Activated CD4-positive, CD25-positive, alpha-beta regulatory T cell treated with anti-CD3 and anti-CD28 coated beads, Interleukin-2, amount 50 U/mL, for 16 hours (primary cell): Measurements from ENCODE around the gene OBP2B.
"Not testable (repeated sequence)": the region's sequence is repeated elsewhere in the genome, so short reads cannot be mapped to it uniquely, and the experiment has no call there.

ENCODE experiments used
- DNase-seq: peaks from one replicate; pipeline ENCODE4 v3.0.0-alpha.2; 2020; ENCODE audit warnings: low read depth, low spot score

Gene OBP2B, protein sequence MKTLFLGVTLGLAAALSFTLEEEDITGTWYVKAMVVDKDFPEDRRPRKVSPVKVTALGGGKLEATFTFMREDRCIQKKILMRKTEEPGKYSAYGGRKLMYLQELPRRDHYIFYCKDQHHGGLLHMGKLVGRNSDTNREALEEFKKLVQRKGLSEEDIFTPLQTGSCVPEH

DNA sequence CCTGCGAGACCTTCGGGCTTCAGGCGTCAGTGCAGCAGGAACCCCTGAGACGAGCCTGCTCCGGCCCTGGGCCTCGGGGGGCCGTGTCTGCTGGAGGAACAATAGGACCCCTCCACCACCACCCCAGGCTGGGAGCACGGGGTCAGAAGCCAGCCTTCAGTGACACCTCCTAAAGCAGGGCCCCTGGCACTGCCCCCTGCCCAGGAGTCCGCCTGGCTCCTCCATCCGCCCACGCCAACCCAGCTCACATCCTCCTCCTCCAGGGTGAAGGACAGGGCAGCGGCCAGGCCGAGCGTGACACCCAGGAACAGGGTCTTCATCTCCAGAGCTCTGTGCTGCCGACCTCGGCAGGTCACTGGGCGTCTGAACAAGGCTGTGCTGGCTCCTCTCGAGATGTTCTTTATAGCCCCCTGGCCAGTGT is at the start of gene OBP2B:
TSS of gene OBP2B (minus strand) at position 371 of the 421 bp plus-strand sequence. CDS start at position 320, 51 bp downstream.
- DNase-seq = not testable (repeated sequence)

DNA sequence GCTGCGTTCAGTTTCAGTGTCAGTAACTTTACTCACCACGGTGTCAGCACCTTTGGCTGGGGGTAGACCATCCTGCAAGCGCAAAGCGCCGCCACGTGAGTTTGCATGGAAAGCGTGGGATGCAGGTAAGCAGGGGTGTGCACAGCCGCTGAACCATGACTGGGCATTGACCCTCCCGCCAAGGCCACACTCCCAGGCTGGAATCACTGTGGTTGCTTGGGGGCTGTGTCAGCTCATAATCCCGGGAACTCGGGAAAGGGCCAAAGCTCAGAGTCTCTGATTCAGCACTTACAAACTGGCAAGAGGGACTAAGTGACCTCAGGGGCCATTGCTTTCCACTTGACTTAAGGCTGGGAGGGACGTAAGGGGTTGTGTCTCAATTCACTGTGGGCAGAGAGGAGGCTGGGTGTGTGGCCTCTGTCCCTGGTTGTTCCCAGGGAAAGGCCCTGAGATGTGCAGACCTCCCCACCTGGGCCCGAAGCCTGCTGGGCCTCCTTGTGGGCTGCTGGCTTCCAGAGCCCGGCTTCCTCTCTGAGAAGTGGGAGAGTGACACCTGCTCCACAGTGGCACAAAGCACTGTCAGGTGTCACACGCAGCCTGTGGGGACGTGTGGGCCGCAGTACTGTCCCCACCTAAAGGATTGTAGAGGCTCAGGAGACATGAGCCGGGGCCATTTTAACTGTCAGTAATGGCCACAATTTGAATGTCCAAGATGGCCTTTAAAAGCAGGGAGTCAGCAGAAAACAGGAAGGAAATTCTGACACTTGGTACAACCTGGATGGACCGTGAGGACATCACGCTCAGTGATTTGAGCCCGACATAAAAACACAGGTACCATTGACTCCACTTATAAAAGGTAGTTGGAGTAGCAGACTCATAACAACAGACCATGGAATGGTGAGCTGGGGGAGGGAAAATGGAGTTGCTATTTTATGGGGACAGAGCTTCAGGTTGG is 49.3 kb upstream of the OBP2B start:
- no peak for DNase-seq

DNA sequence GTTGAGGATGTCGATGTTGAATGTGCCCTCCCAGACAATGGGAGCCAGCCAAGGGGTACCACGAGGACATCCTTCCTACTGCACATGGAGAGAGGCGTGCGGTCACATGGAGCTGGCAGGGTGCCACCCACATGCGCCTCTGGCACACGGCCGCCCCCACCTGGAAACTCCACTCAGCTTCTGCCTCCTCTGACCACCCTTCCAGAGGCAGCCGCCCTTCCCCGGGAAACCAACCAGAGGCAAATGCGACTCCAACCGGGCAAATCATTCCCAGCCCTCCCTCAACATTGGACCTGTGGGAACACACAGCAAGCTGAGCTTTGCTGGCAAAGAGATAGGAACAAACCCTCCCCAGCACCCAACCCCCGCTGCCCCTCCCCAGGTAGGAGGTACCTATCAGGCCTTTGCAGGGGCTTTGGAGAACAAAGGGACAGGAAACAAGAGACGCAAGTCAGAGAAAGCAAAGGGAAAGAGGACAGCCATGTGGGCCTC is 48.5 kb upstream of the OBP2B start:
- no peak for DNase-seq

DNA sequence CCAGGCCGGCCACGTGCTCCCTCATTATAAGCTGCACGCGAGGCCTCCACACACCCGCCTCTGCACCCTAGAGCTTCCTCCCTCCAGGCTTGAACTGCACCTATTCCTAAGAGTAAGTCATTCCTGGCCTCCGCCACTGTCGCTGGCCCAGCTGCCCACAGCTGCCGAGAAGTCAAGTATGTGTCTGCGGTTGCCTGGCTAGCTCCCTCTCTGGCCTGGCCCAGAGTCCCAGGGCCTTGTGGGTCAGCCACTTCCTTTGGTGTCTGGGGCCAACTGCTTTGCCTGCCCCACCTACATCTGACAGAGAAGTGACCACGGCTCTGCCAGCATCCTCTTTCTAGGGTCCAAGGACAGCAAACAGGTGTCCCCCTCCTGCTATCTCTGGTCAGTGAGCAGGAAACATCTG is 47.6 kb upstream of the OBP2B start:
- no peak for DNase-seq

DNA sequence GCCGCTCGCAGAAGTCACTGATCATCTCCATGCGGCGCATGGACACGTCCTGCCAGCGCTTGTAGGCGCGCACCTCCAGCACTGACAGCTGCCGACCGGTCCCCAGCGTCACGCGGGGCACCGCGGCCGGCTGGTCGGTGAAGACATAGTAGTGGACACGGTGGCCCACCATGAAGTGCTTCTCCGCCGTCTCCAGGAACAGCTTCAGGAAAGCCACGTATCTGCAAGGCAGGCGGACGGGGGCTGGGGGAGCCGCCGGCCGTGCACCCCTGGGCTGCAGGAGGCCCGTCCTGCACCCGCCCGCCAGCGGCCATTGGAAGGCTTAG is 47.0 kb upstream of the OBP2B start:
- no peak for DNase-seq

DNA sequence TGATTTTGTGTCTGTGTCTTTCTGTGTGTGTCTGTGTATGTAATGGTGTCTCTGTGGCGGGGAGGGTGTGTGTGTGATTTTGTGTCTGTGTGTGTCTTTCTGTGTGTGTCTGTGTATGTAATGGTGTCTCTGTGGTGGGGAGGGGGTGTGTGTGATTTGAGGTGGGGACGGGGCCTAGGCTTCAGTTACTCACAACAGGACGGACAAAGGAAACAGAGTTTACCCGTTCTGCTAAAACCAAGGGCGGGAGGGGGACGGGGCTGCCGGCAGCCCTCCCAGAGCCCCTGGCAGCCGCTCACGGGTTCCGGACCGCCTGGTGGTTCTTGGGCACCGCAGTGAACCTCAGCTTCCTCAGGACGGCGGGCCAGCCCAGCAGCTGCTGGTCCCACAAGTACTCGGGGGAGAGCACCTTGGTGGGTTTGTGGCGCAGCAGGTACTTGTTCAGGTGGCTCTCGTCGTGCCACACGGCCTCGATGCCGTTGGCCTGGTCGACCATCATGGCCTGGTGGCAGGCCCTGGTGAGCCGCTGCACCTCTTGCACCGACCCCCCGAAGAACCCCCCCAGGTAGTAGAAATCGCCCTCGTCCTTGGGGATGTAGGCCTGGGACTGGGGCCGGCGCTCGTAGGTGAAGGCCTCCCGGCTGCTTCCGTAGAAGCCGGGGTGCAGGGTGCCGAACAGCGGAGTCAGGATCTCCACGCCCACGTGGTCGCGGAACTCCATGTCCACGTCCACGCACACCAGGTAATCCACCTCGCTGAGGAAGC is 46.5 kb upstream of the OBP2B start:
- no peak for DNase-seq

DNA sequence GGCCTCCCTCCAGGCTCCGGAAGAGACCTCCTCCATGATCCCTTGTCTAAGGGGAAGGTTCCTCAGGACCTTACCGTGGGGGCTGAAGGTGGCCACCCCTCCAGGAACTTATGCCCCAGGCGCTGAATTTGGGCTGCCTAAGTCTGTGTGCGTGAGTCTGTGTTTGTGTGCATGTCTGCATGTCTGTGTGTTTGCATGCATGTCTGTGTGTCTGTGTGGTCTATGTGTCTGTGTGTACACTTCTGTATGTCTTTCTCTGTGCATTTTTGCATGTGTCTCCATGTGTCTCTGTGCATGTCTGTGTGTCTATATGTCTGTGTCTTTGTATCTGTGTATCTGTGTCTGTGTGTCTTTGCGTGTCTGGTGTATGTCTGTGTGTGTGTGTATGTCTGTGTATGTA is 45.4 kb upstream of the OBP2B start:
- DNase-seq = no peak

DNA sequence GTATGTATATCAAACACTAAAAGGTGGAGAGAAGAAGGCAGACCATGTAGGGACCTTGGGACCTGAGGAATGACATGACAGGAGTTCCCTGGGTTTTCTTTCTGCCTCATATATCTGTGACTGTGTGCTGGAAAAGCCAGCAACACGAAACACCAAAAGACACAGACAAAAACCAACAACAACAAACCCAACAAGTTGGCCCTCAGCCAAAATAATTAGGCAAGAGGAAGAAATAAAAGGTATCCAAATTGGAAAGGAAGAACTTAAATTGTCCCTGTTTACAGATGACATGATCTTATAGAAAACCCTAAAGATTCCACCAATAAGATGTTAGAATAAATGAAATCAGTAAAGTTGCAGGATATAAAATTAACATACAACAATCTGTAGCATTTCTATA is 44.2 kb upstream of the OBP2B start:
- DNase-seq = no peak

DNA sequence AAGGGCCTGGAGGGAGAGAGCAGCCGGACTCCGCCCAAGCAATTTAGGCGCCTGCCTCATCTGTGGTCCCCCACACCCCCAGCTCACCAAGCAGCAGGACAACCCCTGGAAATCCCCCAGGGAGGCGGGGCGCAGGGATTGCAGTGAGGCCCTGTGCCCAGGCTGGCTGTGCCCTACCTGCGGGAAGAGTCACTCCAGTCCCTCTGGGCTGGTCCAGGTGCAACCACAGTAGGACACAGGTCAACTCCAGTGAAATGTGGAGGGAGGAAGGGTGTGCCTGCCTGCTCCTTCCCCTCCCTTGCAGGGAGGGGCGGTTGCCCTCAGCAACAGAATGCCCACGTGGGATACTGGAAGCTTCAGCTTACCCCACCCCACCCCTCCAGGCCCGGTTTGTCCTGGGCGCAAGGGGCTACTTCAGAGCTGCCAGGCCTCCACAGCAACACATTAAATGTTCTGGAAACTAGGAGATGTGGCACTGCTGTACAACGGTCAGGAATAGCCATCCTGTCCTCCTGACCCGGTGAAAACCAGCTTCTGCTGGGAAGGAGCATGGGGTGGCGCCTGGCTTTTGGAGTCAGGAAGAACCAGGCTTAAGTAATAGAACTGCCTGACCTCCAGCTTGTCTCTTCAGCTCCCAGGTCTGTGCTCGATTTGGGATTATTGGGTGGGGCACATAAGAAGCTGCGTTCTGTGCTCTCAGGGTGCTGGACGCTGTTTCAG is 43.4 kb upstream of the OBP2B start:
- no peak for DNase-seq

DNA sequence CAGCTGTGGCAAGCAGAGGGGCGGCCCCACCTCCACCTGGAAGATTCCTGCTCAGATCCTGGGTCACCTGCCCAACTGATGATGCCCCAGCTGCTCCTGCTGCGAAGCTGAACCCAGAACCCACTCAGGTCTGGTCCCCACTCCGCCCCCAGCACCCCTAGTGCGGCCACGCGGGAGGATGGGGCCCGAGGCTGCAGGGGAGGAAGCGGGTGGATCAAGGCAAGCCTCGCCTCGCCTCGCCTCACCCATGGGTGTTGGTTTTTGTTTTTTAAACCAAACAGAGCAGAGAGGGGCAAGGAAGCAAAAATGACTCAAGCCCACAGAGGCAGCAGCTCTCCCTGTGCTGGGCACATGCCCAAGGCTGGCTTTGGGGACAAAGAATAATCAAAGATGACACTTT is 42.7 kb upstream of the OBP2B start:
- DNase-seq = no peak

DNA sequence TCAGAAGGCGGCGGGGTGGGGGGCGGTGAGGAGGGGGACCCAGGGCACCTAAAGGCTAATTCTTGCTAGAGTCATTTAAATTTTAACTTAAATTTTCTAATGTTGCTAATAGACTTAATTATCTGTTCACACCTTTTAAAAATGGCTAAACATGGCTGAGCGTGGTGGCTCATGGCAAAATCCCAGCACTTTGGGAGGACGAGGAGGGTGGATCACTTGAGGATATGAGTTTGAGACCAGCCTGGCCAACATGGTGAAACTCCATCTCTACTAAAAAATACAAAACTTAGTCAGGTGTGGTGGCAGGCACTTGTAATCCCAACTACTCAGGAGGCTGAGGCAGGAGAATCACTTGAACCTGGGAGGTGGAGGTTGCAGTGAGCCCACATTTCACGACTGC is 42.2 kb upstream of the OBP2B start:
- DNase-seq = not testable (repeated sequence)

DNA sequence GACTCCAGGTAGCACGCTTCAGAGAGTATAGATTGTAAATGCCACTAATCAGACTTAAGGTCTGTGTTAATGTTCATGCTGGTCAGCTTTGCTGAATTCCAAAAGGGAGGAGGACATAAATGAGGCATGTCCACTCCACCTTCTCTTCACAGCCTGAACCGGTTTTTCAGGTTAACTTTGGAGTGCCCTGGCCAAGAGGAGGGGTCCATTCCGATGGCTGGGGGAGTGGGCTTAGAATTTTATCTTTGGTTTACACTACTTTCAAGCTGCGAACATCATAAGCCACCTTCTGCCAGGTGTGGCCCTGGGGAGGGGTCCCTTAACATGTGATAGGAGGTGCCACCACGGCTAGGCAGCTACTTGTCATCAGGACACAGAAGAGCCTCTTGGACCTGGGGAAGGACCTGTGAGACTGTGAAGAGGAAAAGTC is 41.7 kb upstream of the OBP2B start:
- no peak for DNase-seq

DNA sequence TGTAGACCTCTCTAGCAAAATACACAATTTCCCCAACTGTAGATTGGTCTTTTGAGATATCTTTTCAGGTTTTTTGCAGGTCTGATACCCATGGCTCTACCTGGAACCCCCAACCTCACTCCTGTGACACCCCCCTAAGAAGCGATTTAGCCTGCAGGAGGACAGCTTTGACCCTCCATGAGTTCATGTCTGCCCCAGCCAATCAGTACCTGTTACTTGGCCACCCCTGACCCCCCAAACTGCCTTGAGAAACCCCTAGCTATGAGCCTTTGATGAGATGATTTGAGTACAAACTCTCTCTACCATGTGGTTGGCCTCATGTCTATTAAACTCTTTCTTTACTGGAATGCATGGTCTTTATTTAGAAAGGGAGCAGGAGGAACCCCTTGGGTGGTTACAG is 40.3 kb upstream of the OBP2B start:
- no peak for DNase-seq

DNA sequence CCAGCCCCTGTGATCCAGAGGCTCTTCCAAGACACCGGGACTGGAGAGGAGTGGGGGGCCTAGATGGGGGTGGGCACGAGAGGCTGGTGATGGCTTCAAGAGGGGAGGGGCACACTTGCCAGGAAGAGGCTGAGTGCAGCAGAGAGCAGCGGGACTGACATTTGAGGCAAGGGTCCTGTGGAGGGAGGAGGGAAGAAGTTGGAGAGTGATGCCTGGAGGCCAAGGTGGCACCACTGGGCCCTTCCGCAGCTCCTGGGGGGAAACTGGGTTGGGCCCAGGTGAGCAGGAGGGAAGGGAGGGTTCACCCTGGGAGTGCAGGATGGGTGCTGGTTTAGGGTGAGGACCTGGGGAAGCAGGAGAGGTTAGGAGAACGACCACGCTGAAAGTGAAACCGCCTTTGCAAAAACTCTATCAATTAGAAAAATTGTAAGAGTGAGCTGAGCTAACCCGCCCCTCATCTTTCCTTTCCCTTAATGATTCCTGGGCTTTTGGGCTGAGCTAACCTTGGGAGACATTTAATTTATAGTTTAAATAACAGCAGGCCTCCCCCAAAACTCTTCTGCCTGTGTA is 39.8 kb upstream of the OBP2B start:
- no peak for DNase-seq

DNA sequence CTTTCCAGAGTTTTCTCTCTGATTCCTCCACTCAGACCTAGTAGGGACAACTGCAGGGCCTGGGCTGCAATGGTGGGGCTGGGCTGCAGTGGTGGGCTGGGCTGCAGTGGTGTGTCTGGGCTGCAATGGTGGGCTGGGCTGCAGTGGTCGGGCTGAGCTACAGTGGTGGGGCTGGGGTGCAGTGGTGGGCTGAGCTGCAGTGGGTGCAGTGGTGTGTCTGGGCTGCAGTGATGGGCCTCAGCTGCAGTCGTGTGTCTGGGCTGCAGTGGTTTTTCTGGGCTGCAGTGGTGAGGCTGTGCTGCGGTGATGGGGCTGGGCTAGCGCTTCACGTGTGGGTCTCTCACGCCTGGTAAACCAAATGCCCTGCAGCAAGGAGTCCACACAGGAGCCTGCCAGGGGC is 38.6 kb upstream of the OBP2B start:
- DNase-seq = no peak

DNA sequence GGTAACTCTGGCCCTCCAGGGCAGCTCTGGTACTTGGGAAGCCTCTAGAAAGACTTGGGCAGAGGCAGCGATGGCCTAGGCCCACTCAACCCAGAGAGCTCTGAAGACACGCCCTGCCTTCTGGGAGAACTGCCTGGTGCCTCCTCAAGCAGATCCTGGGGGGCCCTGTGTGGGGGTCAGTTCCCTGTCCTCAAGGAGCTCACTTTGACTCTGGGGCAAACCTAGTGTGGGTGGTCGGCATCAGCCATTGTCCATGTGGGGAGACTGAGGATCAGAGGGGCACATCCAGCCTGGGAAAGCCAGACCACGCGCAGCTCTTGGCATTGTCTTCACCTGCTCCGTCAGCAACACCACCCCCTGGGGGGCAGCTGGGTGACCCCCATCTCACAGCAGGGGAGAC is 37.9 kb upstream of the OBP2B start:
- no peak for DNase-seq

DNA sequence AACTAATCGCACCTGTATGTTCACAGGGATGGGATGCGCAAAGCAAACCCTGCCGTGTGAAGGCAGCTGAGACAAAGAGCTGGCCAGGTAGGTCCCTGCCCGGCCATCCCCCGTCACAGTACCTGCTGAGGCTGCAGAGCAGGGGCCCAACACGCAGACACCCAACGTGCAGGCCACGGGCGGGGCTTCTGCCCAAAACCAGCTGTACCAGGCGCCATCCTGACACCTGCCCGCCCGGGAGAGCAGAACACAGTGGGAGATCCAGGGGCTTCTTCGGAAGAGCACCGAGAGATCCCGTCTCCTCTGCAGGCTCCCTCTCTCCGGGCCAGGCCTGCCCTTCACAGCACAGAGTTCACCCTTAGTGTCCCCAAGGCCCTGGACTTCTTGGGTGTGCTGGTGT is 37.5 kb upstream of the OBP2B start:
- no peak for DNase-seq

DNA sequence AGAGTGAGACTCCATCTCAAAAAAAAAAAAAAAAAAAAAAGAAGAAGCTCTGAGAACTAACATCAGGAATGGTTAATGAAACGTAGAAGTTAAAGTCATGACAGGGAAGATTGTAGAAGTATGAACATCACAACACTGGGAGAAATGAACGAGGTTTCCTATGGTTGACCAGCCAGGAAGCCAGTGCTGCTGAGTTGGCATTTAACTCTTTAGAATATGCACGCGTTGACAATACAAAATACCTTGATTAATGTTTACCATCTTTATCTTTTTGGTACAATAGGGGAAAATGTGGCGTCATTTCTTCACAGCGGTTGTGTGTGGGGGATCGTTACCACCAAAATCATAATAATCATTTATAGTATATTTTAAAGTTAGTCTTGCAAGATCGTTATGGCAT is 33.9 kb upstream of the OBP2B start:
- no peak for DNase-seq

DNA sequence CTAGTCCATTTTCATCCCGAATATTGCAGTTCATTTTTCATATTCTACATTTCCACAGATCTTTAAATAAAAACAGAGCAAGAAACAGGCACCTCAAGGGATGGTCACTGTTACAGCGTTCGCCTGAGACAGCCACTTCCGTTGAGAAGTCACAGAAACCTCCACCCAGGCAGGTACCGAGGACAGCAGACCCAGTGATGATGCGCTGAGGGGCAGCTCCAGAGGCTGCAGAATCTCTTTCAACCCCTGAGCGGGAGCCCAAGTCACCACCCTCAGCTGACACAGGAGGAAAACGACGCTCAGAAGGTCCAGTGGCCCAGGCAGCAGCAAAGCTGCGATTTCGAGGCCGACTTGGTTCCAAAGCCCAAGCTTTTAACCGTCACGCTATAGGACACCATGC is 33.2 kb upstream of the OBP2B start:
- DNase-seq = no peak

DNA sequence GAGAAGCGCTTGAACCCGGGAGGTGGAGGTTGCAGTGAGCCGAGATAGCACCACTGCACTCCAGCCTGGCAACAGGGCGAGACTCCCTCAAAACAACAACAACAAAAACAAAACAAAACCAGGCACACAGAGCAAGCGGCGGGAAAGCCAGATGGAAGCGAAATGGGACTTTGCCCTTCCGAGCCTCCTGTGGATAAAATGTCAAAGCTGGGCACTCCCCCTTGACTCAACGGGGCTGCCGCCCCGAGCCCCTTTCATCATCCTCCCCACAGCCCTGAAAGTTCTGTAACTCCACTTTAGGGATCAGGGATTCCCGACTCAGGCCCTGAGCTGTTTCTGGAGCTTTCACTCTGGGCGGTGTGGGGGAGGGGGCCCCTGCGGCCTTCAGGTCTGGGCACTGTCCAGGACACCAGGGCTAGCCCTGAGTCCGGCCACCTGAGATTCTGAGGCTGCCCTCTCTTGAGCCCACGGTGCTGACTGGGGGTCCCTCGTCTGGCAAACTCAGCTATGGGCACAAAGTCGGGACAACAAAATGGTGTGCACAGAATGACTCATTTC is 30.6 kb upstream of the OBP2B start:
- DNase-seq = no peak
